ENCODE measurements around the gene GALNT18. TPM values are rescaled to one million over a fixed set of nuclear protein-coding genes. Genes with fewer than 3 reads are reported as not detected.

The GALNT18 gene
- total and polyA plus RNA-seq, 2 donors (not counting 3 experiments of a cell fraction or from before 2014, with no cell fraction given): 0.17 to 0.18 TPM

- dilution Hi-C loops (cut with MboI; ENCODE audit: extremely low pct_ligation_motif_present, low sequenced_read_pairs): no loop called here
- no peak overlapping the region for H3K4me3 ChIP-seq (replicated peaks in 1 of 3; ENCODE audit: insufficient read depth in 1 of 3, low read depth in 1 of 3, low read length in 3 of 3)
- DNase-seq (ENCODE audit: low read depth, low spot score) (no peak), FAIRE-seq (no peak)
- H3K36me3 ChIP-seq (ENCODE audit: control insufficient read depth in 2 of 2, extremely low read depth in 1 of 2, insufficient read depth in 2 of 2, low read length in 2 of 2): no peaks in the 10 kb centered on the region
- H3K4me1 ChIP-seq (ENCODE audit: control insufficient read depth, extremely low read depth, insufficient read depth, low read length): peaks cover 12% of the 10 kb centered on the region
- BruUV-seq (replicated peaks): no TSS peak
- no peaks in the 10 kb centered on the region for H3K9me3 ChIP-seq (replicated peaks; ENCODE audit: control insufficient read depth, insufficient read depth, low read length)
- H3K79me2 ChIP-seq (ENCODE audit: control insufficient read depth, insufficient read depth, low read length): no peaks in the 10 kb centered on the region
- H3K9me1 ChIP-seq (replicated peaks; ENCODE audit: control insufficient read depth, extremely low read depth, insufficient read depth, low read length): no peaks in the 10 kb centered on the region
- intact Hi-C loops (cut with micrococcal nuclease): no loop called here
- H3K27me3 ChIP-seq (ENCODE audit: control insufficient read depth in 2 of 2, insufficient read depth in 2 of 2, low read length in 2 of 2): no peaks in the 10 kb centered on the region
- ChIA-PET POLR2A (no interaction called here), CTCF (no interaction called here)
- no peak overlapping the region for H3K4me2 ChIP-seq (ENCODE audit: insufficient read depth, low read length)
- TF ChIP-seq CTCF (IDR thresholded peaks at IDR 0.05; ENCODE audit: extremely low read depth in 1 of 2, insufficient read depth in 1 of 2, low read depth in 1 of 2, low read length in 2 of 2): no peak
- TF ChIP-seq GATA2 (IDR thresholded peaks at IDR 0.05; ENCODE audit: insufficient read depth, insufficient read length, low read depth, low read length): no peak
- no peak for TF ChIP-seq POLR2A (IDR thresholded peaks at IDR 0.05; ENCODE audit: low read depth, low read length)
- TF ChIP-seq EZH2 (IDR thresholded peaks at IDR 0.05; ENCODE audit: borderline replicate concordance, low read depth, low read length, severe bottlenecking): no peak
- TF ChIP-seq MYC (IDR thresholded peaks at IDR 0.05; ENCODE audit: low read depth, low read length): no peak
- TF ChIP-seq JUN (IDR thresholded peaks at IDR 0.05; ENCODE audit: borderline replicate concordance, insufficient read depth, insufficient read length, low read depth): no peak
- TF ChIP-seq POLR2AphosphoS5 (IDR thresholded peaks at IDR 0.05; ENCODE audit: insufficient read depth, low read depth, low read length): no peak
- TF ChIP-seq FOS (IDR thresholded peaks at IDR 0.05; ENCODE audit: borderline replicate concordance, insufficient read depth, low read length): no peak
- TF ChIP-seq MAX (IDR thresholded peaks at IDR 0.05; ENCODE audit: insufficient read depth, insufficient read length): no peak
- H3K27ac ChIP-seq (ENCODE audit: insufficient read depth, low read depth, low read length): no peak overlapping the region
- no peak overlapping the region for H2AFZ ChIP-seq (ENCODE audit: low read depth, low read length)
- H3K9ac ChIP-seq (replicated peaks; ENCODE audit: extremely low read depth, insufficient read depth, low read length): no peak overlapping the region
- H4K20me1 ChIP-seq (replicated peaks; ENCODE audit: control insufficient read depth, extremely low read depth, insufficient read depth, low read length): no peaks in the 10 kb centered on the region
Observed at GRCh38 chr11:11579012-11579988, 42.5 kb downstream of the GALNT18 start.

Measured in endothelial cell of umbilical vein (primary cell).